ENCODE data around the gene STARD13.

GRCh38 chr13:33229446-33230177 lies 55.9 kb downstream of the STARD13 start:
- no peak for TF ChIP-seq CTCF (IDR thresholded peaks at IDR 0.05; ENCODE audit: insufficient read depth, low read length)
- no peak for TF ChIP-seq SPI1 (IDR thresholded peaks at IDR 0.05; ENCODE audit: borderline replicate concordance, low read depth)
- no peak for TF ChIP-seq POLR2AphosphoS5 (IDR thresholded peaks at IDR 0.05; ENCODE audit: low read depth)
- no peak for TF ChIP-seq REST (IDR thresholded peaks at IDR 0.05; ENCODE audit: insufficient replicate concordance, low read depth)
- TF ChIP-seq GABPA (IDR thresholded peaks at IDR 0.05; ENCODE audit: low read depth), result no peak
